ENCODE data around the gene AFTPH.

- TF ChIP-seq REST (IDR thresholded peaks at IDR 0.05), result no peak
- no peak for TF ChIP-seq POLR2A (IDR thresholded peaks at IDR 0.05; ENCODE audit: low read length)
- TF ChIP-seq CTCF (IDR thresholded peaks at IDR 0.05), result no peak
- no peak for TF ChIP-seq RCOR1 (IDR thresholded peaks at IDR 0.05; ENCODE audit: low read depth, low read length)
- TF ChIP-seq SMC3 (IDR thresholded peaks at IDR 0.05), result no peak
- TF ChIP-seq JUNB (IDR thresholded peaks at IDR 0.05), result no peak
- no peak for TF ChIP-seq EP300 (IDR thresholded peaks at IDR 0.05)
- TF ChIP-seq ESRRA (IDR thresholded peaks at IDR 0.05; ENCODE audit: borderline replicate concordance, low read length), result no peak
- no peak for TF ChIP-seq SREBF2 (IDR thresholded peaks at IDR 0.05)
- no peak for TF ChIP-seq MAZ (IDR thresholded peaks at IDR 0.05; ENCODE audit: borderline replicate concordance, low read depth, low read length)
These were observed 99.2 kb downstream of the AFTPH start for GRCh38 chr2:64623242-64623850.

Data from A549 (cell line).